IPS DF 4.7 (cell line): ENCODE results near the gene PRAMEF14.
A peak's percentile ranks its signal among the peaks of the same experiment; 100 is the strongest.
"Not testable (repeated sequence)": the region's sequence is repeated elsewhere in the genome, so short reads cannot be mapped to it uniquely, and the experiment has no call there.

Experiments
- DNase-seq: peaks from one replicate; pipeline ENCODE4 v3.0.0-alpha.2; 2013; ENCODE audit warnings: low spot score; ENCODE audit errors: extremely low read depth

PRAMEF14 gene, protein sequence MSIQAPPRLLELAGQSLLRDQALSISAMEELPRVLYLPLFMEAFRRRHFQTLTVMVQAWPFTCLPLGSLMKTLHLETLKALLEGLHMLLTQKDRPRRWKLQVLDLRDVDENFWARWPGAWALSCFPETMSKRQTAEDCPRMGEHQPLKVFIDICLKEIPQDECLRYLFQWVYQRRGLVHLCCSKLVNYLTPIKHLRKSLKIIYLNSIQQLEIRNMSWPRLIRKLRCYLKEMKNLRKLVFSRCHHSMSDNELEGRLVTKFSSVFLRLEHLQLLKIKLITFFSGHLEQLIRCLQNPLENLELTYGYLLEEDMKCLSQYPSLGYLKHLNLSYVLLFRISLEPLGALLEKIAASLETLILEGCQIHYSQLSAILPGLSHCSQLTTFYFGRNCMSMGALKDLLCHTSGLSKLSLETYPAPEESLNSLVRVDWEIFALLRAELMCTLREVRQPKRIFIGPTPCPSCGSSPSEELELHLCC

GRCh38 chr1:13347034-13347433 lies at the start of gene PRAMEF14:
Gene PRAMEF14 (minus strand): TSS chr1:13347134. CDS start chr1:13345314, 1,820 bp downstream.
- DNase-seq: not testable (repeated sequence)

- not testable (repeated sequence) for DNase-seq
Measured at GRCh38 chr1:13395311-13395710, 48.4 kb upstream of the PRAMEF14 start.

- DNase-seq: not testable (repeated sequence)
Measured at GRCh38 chr1:13394761-13395160, 47.8 kb upstream of the PRAMEF14 start.

GRCh38 chr1:13393004-13393403 lies 46.1 kb upstream of the PRAMEF14 start:
- not testable (repeated sequence) for DNase-seq

DNA sequence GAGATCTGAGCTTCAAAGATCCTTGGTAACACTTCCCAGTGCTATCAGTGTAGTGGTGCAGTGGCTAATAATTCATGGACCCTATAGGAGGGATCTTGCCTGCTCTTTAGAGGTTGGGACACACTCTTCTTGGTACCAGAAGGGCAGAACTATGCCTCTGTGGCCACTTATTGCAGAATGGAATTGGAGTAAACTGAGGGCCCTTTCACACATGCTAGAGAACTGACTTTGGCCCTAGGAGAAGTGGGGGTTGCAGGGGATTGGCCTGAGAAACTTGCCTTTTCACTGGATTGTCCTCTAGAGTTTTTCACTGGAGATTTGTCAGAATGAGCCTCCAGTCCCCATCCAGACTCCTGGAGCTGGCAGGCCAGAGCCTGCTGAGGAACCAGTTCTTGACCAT lies 42.4 kb upstream of the PRAMEF14 start, which contains the start of gene PRAMEF17:
Gene PRAMEF17 (plus strand): TSS at position 301 of the 400 bp plus-strand sequence. CDS start 26 bp downstream, at position 327.
- not testable (repeated sequence) for DNase-seq

DNA sequence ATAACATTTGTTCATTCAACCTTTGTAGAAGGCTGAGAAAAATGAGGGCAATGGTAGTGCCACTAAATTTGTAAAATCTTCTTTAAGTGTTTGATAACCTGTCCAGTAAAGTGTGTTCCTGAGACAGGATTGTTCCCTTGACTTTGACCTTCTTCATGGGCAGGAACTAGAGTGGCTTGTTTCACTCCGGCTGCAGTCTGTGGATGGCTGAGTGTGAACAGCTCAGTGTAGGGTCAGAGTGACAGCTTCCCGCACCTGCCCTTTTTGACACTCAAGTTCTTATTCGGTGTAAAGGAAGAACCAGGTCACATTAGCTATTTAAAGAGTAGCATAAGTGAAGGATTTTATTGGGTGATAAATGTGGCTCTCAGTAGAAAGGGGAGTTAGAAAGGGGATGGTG lies 33.4 kb upstream of the PRAMEF14 start:
- not testable (repeated sequence) for DNase-seq

GRCh38 chr1:13378983-13379382 lies 32.0 kb upstream of the PRAMEF14 start:
- not testable (repeated sequence) for DNase-seq

GRCh38 chr1:13368544-13368943 lies 21.6 kb upstream of the PRAMEF14 start:
- not testable (repeated sequence) for DNase-seq

- DNase-seq: not testable (repeated sequence)
Measured at GRCh38 chr1:13366536-13366935, 19.6 kb upstream of the PRAMEF14 start.

DNA sequence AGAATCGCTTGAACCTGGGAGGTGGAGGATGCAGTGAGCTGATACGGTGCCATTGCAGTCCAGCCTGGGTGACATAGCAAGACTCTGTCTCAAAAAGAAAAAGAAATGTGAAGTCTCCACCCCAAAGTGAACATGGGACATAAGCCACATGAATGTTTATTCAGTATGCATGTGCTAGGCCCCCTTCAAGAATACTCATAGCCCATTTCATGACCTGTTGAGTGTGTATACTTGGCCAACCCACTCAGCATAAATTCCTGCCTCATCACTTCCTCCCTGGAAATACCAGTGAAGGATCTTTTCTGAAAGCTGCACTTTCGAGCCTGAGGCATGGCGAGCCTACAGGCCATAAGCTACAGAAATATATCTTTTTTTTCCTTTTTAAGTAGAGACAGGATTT lies 18.0 kb upstream of the PRAMEF14 start:
- not testable (repeated sequence) for DNase-seq

- not testable (repeated sequence) for DNase-seq
Measured at GRCh38 chr1:13362364-13362763, 15.4 kb upstream of the PRAMEF14 start.

- peak; percentile 19 for DNase-seq
Measured at GRCh38 chr1:13356774-13357173, 9.8 kb upstream of the PRAMEF14 start.

DNA sequence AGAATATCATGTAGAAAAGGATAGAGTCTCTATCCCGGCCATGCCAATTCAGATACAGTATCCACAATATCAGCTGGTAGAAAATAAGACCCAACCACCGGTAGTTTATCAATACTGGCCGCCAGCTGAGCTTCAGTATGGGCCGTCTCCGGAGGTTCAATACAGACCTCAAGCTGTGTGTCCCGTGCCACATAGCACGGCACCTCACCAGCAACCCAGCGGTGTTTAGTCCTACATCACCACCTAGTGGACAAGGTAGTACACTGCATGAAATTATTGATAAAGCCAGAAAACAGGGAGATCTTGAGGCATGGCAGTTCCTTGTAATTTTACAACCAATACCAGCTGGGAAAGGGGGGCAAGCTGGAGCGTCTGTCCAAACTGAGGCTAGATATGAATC lies 7.5 kb upstream of the PRAMEF14 start:
- DNase-seq: not testable (repeated sequence)

GRCh38 chr1:13353476-13353875 lies 6.5 kb upstream of the PRAMEF14 start:
- not testable (repeated sequence) for DNase-seq

DNA sequence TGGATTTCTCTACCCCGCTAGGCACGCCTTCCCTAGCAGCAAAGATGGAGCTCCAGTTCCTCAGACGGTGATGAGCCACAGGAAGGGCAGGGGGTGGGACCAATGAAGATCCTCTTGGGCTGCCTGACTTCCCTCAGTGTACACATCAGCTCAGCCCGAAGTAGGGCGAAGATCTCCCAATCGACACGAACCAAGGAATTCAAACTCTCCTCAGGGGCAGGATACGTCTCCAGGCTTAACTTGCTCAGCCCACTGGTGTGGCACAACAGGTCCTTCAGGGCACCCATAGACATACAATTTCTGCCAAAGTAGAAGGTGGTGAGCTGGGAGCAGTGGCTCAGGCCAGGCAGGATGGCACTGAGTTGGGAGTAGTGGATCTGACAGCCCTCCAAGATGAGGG lies 4.4 kb downstream of the PRAMEF14 start:
- DNase-seq: not testable (repeated sequence)

DNA sequence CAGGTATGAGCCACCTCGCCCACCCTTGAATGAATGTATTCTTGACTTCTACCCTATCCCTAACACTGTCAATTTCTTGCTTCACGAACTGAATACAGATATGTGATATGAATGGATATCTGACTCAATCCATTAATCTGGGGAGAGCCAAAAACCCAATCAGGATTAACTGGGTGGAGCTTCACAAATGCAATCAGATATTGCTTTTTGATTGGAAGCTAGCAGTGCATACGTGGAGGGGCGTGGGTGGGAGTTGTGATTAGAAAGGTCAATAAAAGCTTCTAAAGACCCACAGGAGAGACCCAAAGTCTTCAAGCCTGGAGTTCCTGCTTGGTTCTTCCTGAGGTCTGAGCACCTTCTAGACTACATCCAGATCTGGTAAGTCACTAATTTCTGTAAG lies 31.7 kb downstream of the PRAMEF14 start, which contains the start of gene PRAMEF15:
Gene PRAMEF15 (plus strand): TSS at position 301 of the 400 bp plus-strand sequence. CDS start 2,827 bp downstream, outside the sequence.
- not testable (repeated sequence) for DNase-seq

- not testable (repeated sequence) for DNase-seq
Measured at GRCh38 chr1:13303239-13303638, 43.7 kb downstream of the PRAMEF14 start, which contains the start of gene PRAMEF33. Gene PRAMEF33 (plus strand): TSS chr1:13303539. CDS start chr1:13305955, 2,416 bp downstream.

GRCh38 chr1:13302197-13302596 lies 44.7 kb downstream of the PRAMEF14 start:
- not testable (repeated sequence) for DNase-seq

DNA sequence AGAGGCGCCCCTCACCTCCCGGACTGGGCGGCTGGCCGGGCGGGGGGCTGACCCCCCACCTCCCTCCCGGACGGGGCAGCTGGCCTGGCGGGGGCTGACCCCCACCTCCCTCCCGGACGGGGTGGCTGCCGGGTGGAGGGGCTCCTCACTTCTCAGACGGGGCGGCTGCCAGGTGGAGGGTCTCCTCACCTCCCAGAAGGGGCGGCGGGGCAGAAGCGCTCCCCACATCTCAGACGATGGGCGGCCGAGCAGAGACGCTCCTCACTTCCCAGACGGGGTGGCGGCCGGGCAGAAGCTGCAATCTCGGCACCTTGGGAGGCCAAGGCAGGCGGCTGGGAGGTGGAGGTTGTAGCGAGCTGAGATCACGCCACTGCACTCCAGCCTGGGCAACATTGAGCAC lies 48.2 kb downstream of the PRAMEF14 start:
- DNase-seq: not testable (repeated sequence)

GRCh38 chr1:13297216-13297931 lies 49.6 kb downstream of the PRAMEF14 start:
- DNase-seq: not testable (repeated sequence)
